ENCODE data around the gene PADI4.

DNA sequence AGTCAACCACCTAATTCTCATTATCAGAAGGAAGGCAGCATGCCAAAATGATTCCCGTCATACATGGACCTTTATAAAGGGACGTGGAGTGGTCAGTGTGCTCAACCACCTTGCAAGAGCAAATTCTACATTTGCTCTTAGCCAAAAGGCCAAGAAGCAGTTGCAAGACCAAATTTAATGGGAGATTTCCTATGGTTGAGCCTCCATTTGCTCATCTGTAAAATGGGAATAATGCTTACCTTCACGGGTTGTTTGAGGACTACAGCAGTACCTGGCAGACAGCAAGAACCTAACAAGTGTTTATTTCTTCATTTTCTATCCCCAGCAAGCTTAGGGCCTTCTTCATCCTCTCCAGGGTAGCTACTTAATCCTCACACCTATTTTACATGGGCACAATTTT, 17.4 kb upstream of the PADI4 start:
- no peak for TF ChIP-seq POLR2A (IDR thresholded peaks at IDR 0.05)
- TF ChIP-seq, protein P1, sequence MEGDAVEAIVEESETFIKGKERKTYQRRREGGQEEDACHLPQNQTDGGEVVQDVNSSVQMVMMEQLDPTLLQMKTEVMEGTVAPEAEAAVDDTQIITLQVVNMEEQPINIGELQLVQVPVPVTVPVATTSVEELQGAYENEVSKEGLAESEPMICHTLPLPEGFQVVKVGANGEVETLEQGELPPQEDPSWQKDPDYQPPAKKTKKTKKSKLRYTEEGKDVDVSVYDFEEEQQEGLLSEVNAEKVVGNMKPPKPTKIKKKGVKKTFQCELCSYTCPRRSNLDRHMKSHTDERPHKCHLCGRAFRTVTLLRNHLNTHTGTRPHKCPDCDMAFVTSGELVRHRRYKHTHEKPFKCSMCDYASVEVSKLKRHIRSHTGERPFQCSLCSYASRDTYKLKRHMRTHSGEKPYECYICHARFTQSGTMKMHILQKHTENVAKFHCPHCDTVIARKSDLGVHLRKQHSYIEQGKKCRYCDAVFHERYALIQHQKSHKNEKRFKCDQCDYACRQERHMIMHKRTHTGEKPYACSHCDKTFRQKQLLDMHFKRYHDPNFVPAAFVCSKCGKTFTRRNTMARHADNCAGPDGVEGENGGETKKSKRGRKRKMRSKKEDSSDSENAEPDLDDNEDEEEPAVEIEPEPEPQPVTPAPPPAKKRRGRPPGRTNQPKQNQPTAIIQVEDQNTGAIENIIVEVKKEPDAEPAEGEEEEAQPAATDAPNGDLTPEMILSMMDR (IDR thresholded peaks at IDR 0.05): no peak

All from testis (tissue), 2 donors.